Activated CD4-positive, alpha-beta T cell treated with anti-CD3 and anti-CD28 coated beads, Interleukin-10, Interleukin-2, amounts not matched to agents 100 ng/mL and 50 ng/mL, durations not matched to agents 16 hours and 8 hours (primary cell): ENCODE measurements around the gene CIAO3.

ENCODE experiments used
- DNase-seq: peaks from one replicate; pipeline ENCODE4 v3.0.0-alpha.2; 2020

Gene CIAO3

DNA sequence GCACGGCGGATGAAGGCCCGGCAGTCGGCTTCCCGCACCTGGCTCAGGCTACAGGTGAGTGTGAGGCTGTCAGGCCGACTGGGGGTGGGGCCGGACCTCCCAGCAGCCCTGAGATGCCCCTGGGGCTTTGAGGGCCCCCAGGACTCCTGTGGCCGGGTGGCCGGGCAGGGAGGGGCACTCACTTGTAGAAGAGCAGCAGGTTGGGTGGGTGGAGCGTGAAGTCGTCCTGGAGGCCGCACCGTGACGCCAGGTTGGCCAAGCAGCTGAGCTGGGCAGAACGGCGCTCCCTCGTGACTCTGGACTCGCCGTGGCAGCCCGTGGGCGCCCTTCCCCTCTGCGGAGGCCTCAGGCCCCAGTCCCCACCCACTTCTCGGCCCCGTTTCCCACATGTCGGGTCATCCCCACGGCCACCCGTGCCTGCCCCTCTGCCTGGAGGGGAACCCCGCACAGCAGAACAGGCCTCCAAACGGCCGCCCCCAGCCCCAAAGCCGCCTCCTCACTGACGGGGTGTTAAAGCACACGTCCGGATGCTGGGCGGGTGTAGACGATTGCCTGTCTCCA lies 34.5 kb upstream of the CIAO3 start:
- DNase-seq: no peak

DNA sequence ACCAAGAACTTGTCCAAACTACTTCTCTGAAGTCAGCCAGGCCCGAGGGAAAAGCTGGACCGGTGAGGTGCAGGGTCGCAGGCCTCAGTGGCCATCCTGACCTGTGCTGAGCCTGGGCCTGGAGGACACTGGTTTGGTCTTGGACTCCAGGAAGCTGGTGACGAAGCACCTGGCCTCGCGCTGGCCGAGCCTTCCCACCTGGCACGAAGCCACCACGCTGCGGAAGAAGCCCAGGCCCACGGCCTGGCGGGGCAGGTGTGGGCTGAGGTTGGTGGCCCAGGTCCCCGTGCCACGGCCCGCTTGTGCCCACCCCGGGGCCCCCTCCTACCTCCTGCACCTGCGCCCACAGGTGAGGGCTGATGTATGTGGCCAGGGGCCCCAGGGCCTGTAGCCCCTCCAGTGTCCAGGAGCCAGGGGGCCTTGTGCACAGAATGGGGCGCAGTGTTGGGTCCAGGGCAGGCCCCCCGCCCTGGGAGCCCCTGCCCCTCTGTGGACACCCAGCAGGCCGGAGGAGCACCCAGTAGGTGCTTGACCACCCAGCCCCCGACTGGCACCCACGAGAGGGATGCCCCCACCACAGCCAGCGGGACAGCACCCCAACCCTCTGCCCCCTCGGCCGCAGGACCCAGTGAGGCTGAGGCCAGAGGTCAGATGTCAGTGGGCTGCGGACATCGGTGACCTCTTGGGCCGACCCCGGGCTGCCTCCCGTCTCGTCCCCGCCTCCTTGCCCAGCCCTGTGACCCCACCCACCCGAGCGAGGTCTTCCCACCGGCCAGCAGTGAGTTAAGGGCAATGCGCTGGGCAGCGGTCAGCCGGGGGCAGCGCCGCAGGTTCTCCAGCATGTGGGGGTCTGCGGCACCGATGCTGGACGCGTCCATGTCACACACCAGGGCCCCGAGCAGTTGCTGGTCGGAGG lies 33.5 kb upstream of the CIAO3 start:
- no peak for DNase-seq

DNA sequence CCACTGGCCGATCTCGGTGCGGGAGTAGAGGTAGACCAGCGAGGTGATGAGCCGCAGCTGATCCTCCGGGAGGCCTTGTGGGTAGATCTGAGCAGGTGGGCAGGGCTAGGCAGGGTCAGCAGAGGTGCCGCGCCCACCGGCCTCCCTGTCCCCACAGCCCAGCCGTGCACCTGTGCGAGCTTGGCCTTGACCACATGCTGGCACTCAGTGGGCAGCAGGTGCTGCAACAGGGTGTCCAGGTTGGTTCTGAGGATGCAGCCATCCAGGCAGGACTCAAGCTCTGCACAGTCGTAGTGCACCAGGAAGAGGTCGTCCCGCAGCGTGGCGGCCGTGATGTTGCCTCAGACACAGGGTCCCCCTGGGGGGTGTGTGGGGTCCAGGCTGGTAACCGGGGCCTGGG lies 32.2 kb upstream of the CIAO3 start:
- DNase-seq: no peak

DNA sequence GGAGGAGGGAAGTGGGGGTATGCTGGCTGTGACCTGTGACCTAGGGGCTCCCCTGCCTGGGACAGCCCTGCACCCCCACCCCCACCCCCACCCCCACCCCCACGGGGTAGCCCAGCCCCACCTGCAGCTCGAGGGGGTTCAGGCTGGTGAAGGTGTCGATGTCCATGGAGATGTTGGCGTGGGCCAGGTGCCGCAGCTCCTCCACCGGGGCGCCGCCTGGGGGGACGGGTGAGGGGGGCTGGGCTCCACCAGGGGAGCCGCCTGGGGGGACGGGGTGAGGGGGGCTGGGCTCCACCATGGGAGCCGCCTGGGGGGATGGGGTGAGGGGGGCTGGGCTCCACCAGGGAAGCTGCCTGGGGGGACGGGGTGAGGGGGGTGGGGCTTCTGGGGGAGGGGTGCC lies 29.6 kb upstream of the CIAO3 start:
- DNase-seq: no peak

DNA sequence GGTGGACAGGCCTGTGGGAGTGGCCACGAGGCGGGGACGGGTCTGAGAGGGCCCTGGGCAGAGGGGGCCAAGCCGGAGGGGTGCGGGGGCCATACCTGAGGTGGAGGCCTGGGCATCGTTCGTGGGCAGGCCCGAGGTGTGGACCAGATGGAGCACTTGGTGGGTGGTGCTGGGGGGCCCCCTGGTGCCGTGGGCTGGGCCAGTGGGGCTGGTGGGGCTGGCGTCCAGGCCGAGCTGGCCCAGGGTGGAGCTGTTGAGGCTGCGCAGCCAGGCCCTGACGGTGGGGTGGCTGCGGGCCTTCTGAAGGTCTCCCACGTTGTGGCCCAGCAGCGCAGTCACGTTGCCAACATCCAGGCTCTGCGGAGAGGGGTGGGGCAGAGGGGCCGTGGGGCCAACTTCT lies 29.1 kb upstream of the CIAO3 start:
- DNase-seq: no peak

DNA sequence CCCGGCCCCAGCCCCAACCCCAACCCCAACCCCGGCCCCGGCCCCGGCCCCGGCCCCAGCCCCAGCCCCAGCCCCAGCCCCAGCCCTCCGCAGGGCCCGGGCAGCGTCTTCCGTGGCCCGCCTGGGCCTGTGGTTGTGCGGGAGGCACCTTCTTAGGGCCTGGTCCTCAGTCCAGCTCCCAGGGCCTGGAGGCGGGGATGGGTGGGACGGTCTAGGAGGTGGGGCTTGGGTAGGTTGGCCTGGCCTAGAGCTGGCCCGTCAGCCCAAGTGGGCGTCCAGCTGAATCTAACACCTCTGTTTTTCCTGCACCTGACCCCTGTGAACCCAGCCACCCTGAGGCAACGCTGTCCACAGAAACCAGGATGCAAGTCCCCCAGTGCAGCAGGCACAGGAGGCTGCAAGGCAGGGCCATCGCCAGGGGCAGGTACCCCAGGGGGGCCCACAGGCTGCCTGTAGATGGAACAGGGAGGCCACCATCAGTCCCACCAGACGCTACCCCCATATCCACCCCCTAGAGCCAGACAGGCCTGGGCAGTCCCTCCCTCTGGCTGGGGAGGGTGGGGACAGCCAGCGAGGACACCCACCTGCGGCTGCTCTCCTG lies 28.5 kb upstream of the CIAO3 start:
- DNase-seq: no peak

DNA sequence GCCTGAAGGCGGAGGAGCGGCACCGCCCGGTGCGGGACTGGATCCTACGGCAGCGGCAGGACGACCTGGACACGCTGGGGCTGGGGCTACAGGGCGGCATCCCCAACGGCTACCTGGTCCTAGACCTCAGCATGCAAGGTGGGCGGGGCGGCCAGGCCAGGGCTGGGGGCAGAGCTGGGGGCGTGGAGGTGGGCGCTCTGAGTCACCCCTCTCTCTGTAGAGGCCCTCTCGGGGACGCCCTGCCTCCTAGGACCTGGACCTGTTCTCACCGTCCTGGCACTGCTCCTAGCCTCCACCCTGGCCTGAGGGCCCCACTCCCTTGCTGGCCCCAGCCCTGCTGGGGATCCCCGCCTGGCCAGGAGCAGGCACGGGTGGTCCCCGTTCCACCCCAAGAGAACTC lies 27.6 kb upstream of the CIAO3 start:
- DNase-seq: no peak

DNA sequence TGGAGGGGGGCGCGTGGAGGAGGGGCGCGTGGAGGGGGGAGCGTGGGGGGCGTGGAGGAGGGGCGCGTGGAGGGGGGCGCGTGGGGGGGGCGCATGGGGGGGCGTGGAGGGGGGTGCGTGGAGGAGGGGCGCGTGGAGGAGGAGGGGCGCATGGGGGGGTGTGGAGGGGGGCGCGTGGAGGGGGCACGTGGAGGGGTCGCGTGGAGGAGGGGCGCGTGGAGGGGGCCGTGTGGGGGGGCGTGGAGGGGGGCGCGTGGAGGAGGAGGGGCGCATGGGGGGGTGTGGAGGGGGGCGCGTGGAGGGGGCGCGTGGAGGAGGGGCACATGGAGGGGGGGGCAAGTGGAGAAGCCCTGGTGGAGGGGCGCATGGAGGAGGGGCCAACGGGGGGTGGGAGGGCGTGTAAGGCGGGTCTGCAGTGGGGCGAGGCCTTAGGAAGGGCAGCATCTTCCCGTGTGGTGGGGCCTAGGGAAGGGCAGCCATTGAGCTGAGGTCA lies 27.0 kb upstream of the CIAO3 start:
- no peak for DNase-seq

DNA sequence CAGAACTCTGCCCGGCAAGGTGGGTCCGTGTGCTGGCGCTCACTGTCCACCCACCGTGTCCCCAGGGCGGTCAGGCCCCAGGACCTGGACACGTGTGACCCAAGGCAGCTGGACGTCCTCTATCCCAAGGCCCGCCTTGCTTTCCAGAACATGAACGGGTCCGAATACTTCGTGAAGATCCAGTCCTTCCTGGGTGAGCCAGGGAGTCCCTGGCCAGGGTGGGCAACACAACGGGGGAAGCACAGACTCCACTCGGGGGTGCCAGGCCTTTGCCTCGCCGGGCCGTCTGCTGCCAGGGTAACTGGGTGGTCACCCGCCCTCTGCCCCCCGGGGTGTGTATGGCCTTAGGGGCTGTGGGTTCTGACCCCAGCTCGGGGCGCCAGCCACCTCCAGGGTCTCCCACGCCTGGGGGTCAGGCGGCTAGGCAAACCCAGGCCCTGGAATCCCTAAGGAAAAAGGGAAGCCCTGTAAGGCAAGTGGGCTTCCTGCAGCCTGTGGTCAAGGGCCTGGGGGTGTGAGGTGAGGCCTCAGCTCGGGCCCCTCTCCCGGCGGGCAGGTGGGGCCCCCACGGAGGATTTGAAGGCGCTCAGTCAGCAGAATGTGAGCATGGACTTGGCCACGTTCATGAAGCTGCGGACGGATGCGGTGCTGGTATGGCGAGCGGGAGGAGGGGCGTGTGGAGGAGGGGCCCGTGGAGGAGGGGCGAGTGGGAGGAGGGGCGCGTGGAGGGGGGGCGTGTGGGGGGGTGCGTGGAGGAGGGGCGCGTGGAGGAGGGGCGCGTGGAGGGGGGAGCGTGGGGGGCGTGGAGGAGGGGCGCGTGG lies 26.2 kb upstream of the CIAO3 start:
- DNase-seq: no peak

DNA sequence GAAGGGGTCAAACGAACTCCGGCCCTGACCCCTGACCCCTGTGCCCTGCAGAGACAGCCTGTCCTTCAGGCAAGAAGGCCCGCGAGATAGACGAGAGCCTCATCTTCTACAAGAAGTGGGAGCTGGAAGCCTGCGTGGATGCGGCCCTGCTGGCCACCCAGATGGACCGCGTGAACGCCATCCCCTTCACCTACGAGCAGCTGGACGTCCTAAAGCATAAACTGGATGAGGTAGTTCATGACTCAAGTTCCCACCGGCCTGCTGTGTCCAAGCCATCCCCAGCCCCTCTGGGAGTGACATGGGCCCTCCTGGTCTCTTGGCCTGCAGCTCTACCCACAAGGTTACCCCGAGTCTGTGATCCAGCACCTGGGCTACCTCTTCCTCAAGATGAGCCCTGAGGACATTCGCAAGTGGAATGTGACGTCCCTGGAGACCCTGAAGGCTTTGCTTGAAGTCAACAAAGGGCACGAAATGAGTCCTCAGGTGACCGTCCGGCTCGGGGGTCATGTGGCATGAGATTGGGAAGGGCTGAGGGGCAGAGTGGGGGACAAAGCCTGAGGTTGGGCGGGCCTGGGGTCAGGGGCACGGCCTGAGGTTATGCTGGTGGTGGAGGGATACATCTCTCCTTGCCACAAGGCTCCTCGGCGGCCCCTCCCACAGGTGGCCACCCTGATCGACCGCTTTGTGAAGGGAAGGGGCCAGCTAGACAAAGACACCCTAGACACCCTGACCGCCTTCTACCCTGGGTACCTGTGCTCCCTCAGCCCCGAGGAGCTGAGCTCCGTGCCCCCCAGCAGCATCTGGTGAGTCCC lies 25.4 kb upstream of the CIAO3 start:
- DNase-seq: no peak

DNA sequence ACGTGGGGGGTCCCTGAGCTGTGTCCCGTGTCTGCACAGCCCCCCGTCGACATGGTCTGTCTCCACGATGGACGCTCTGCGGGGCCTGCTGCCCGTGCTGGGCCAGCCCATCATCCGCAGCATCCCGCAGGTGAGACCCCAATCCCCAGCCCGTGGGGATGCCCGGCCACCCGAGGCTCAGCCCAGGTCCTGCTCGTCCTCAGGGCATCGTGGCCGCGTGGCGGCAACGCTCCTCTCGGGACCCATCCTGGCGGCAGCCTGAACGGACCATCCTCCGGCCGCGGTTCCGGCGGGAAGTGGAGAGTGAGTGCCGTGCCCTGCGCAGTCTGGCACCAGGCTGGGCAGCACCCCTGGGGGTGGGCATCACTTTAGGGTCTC lies 24.7 kb upstream of the CIAO3 start:
- no peak for DNase-seq

DNA sequence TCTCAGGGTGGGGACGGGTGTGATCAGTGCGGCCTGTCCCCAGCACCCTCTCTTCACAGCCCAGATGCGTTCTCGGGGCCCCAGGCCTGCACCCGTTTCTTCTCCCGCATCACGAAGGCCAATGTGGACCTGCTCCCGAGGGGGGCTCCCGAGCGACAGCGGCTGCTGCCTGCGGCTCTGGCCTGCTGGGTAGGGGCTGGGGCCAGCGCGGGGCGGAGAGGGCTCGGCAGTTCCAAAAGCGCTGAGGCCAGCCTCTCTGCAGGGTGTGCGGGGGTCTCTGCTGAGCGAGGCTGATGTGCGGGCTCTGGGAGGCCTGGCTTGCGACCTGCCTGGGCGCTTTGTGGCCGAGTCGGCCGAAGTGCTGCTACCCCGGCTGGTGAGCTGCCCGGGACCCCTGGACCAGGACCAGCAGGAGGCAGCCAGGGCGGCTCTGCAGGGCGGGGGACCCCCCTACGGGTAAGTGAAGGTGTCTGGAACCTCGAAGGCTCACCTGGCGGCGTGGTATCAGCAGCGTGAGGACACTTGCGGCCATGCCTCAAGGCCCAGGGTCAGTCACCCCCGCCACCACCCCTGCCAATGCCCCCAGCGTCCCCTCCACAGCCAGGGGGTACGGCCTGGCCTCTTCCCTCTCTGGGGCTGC lies 24.2 kb upstream of the CIAO3 start:
- DNase-seq: no peak

DNA sequence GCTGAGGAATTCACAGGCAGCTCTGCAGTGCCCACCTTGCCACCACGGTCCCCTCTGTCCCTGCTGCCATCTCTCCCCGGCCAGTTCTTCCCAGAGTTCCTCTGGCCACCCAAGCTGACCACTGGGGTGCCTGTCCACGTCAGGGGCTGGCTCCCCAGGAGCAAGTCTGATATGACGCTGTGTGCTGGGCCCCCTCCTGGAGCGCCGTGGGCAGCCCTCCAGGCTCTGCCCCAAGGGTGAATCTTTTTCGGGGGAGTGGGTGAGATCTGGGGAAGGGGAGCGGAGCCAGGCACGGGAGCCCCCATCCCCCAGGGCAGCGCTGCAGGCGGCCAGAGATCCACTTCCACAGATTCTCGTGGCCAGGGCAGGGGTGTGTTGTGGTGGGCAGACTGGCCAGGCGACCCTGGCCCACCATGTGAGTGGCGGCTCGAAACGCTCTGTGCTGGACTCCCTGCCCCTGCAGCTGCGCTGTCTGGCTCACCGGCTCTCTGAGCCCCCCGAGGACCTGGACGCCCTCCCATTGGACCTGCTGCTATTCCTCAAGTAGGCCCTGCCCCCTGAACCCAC lies 23.5 kb upstream of the CIAO3 start:
- no peak for DNase-seq

DNA sequence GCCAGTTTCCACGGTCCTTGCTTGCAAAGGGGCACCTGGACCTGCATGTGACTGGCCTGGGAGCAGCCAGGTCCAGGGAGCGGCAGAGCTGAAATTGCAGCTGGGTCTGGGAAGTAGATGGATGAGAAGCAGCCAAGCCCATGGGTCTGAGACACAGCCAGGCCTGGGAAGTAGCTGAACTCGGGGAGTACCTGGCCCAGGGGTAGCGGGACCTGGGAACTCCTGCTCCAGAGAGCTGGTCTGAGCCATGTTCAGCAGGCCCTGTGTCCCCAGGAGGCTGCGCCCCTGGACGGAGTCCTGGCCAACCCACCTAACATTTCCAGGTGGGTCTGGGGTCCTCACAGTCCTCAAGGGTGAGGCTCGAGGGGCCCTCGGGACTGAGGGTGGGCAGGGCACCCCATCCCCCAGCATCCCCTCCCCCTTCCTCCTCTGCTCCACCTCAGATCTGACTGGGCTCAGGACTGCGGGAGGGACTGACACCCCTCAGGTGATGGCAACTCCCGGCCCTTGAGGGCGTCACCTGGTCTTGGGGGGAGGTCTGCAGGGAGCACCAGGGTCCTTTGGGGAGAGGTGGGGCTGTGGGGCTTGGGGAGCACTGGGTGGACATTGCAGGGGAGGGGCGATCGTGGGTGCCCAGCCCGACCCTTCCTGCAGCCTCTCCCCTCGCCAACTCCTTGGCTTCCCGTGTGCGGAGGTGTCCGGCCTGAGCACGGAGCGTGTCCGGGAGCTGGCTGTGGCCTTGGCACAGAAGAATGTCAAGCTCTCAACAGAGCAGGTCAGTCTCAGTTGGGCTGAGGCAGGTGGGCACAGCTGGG lies 22.8 kb upstream of the CIAO3 start:
- DNase-seq: no peak

DNA sequence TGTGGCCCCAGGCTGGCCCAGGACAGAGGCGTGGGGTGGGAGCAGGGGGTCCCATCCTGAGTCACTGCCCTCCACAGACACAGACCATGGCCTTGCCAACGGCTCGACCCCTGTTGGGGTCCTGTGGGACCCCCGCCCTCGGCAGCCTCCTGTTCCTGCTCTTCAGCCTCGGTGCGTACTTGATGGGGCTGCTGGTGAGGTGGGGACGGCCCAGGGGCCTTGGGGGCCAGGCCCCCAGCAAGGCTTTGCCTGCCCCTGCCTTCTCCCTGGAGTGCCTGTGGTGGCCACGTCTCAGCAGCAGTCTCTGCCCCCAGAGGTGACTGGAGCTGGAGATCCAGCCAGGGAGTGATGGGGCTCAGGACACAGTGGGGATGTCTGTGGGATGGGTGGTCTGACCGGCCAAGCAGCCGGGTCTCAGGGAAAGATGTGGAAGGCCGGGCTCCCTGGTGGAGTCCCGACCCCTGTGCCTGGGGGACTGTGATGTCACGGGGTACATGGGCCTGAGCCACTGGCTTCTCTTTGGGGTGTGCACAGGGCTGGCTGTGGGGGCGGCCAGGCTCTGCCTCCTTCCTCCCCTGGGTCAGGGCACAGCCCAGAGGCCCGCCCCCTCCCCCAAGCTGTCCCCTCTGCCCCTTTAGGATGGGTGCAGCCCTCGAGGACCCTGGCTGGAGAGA lies 21.9 kb upstream of the CIAO3 start:
- DNase-seq: no peak

DNA sequence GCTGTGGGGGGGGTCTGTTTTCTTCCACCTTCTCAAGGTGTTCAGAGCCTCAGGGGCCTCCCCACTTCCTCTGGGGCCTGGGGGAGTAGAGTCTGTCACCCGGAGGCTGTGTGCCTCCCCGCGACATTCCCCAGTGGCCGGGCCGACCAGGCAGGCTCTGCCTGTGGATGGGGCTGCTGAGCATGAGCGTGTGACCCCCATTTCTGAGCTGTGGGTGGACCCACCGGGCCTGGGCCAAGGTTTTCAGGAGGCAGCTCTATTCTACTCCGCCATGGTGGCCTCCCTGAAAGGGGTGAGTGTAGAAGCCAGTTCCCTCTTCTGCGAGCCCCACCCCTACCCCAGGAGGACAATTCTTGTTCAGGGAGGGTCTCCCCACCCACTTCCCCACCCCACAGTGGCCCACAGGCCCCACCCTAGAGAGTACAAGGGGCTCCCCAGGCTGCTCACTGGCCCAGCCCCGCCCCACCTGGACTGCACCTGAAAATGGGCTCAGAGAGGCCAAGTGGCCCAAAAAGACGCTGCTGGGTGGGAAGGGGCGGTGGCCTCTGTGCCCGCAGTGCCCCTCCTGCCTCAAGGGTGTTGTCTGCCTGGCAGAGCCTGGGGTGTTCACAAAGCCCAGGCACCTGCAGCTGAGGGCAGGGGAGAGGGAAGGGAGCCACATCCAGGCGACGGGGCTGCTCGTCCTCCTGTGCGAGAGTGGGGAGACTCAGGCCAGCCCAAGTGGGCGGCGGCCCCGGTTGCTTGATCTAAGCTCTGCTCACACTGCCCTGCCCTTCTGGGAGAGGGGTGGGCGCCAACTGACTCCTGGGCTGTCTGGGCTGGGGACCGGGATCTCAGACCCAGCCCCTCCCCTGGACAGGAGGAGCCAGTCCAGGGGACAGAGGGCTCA lies 21.1 kb upstream of the CIAO3 start:
- no peak for DNase-seq

DNA sequence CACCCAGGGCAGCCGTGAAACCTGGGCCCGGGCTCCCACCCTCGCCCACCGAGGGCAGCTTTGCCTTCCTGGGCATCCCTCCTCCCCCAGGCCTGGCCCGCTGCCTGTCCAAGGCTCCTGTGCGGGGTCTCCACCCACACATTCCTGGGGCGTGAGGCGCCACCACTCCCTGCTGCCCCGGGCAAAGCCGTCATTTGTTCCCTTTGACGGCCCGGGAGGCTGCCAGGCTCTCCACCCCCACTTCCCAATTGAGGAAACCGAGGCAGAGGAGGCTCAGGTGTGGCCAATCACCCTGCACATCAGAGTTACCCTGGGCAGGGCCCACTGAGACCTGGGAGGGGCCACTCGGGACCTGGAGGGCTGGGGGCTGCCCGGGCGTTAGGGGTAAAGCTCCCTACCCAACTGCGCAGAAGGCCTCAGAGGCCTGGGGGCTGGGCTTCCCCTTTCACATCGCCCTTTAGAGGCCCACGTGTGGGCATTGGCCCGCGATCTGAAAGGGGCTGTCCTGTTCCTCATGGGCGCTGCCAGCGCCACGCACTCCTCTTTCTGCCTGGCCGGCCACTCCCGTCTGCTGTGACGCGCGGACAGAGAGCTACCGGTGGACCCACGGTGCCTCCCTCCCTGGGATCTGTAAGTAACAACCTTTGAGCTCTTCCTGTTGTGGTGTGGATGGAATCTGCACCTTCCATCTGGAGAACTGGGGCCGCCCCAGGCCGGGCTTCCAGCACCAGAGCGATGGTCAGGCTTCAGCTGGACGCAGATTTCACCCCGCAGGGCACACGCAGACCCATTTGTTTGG lies 19.9 kb upstream of the CIAO3 start, which contains the start of gene MSLN:
Gene MSLN (plus strand): TSS at position 190 of the 799 bp plus-strand sequence. CDS start 1,947 bp downstream, outside the sequence.
- no peak for DNase-seq

DNA sequence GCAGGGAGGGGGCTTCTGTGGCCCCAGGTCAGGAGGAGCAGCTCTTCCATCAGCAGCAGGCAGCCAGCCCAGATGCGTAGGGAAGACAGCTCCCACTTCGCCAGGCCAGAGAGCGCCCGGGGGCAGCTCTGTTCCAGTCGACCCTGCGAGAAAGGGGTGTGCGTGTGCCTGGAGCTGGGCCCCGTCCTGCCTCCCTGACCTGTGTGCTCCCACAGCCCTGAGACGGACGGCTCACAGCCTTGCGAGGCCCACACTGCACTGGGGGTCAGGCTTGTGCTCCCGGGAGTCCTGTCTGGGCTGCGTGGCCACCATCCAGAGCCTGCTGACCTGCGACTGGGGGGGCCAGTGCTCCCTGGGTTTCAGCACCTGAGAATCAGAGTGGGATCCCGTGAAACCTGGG lies 19.3 kb upstream of the CIAO3 start:
- DNase-seq: no peak
